ENCODE measurements around the gene RGS6. TPM values are rescaled to one million over a fixed set of nuclear protein-coding genes. Genes with fewer than 3 reads are reported as not detected.

RGS6 gene
- total and polyA plus RNA-seq, 2 of the 4 experiments (the other 2 are of a cell fraction) = not detected

DNA sequence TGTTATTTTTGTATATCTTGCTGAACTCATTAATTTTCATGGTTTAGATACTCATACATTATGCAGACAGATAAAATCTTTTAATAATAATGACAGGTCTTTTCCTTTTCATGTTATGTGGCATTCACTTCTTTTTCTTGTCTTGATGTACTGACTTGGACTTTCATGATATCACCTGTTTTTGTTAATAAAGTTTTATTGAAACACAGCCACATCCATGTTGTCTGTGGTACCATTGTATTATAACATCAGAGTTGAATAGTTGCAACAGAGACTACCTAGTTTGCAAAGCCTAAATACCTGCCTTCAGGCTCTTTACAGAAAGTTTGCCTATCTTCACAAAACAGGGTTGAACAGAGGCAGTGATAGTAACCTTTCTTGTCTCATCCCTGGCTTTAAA lies 85.1 kb downstream of the RGS6 start:
- Histone ChIP-seq H4K5ac (ENCODE audit: low read depth, low read length) (no peak overlapping the region), H2BK120ac (ENCODE audit: low read depth, low read length) (no peak overlapping the region), H2AFZ (replicated peaks; ENCODE audit: low read length, poor library complexity) (no peak overlapping the region), H3K27me3 (ENCODE audit: control insufficient read depth, insufficient read depth, low read length) (no peaks in the 10 kb centered on the region), H3K56ac (ENCODE audit: extremely low read depth, insufficient read depth, low read length) (no peak overlapping the region), H2BK20ac (ENCODE audit: low read depth, low read length) (no peak overlapping the region), H3K4ac (ENCODE audit: low read depth, low read length) (no peak overlapping the region), H2AK9ac (replicated peaks; ENCODE audit: low read depth, low read length, poor library complexity) (no peak overlapping the region), H3K4me1 (ENCODE audit: control insufficient read depth, insufficient read depth, low read length) (no peaks in the 10 kb centered on the region), H3K14ac (replicated peaks; ENCODE audit: low read depth, low read length) (no peak overlapping the region), H3K79me1 (ENCODE audit: low read depth in 1 of 2, low read length in 2 of 2) (no peaks in the 10 kb centered on the region), H3K9me1 (ENCODE audit: insufficient read depth, low read length) (no peaks in the 10 kb centered on the region), H3K18ac (ENCODE audit: low read depth, low read length) (no peak overlapping the region), H3K36me3 (ENCODE audit: control insufficient read depth, insufficient read depth, low read length) (no peaks in the 10 kb centered on the region), H3K4me3 (ENCODE audit: insufficient read depth, low read depth, low read length) (no peak overlapping the region), H3K9me3 (ENCODE audit: control insufficient read depth, insufficient read depth, low read length) (no peaks in the 10 kb centered on the region), H2BK15ac (ENCODE audit: low read depth, low read length) (no peak overlapping the region), H3K4me2 (ENCODE audit: low read depth, low read length) (no peak overlapping the region), H4K20me1 (ENCODE audit: insufficient read depth, low read length) (no peaks in the 10 kb centered on the region), H3K23ac (ENCODE audit: low read depth, low read length) (no peak overlapping the region), H2BK5ac (ENCODE audit: low read depth, low read length, poor library complexity, severe bottlenecking) (no peak overlapping the region), H3K27ac (ENCODE audit: insufficient read depth, low read length) (no peak overlapping the region), H2AK5ac (ENCODE audit: low read depth, low read length) (no peak overlapping the region), H4K8ac (ENCODE audit: low read depth in 2 of 2, low read length in 2 of 2) (no peak overlapping the region), H4K91ac (ENCODE audit: insufficient read depth, low read depth, low read length) (no peak overlapping the region), H3K9ac (ENCODE audit: low read depth, low read length) (no peak overlapping the region)
- ChIA-PET CTCF (no interaction called here), POLR2A (ENCODE audit: unreplicated experiment) (no interaction called here)
- in situ Hi-C loops (cut with MboI; ENCODE audit: low sequenced_read_pairs) = no loop called here
- no TSS peak for BruUV-seq (replicated peaks)
- no peak for TF ChIP-seq POLR2A (IDR thresholded peaks at IDR 0.05; ENCODE audit: low read depth, low read length)
- TF ChIP-seq BHLHE40 (IDR thresholded peaks at IDR 0.05; ENCODE audit: low read depth, low read length) = no peak
- TF ChIP-seq CEBPB (IDR thresholded peaks at IDR 0.05; ENCODE audit: low read depth, low read length) = no peak
- no peak for TF ChIP-seq RFX5 (IDR thresholded peaks at IDR 0.05; ENCODE audit: low read depth, low read length)
- no peak for TF ChIP-seq MAZ (IDR thresholded peaks at IDR 0.05; ENCODE audit: borderline replicate concordance, low read depth, low read length)
- TF ChIP-seq, protein P1, sequence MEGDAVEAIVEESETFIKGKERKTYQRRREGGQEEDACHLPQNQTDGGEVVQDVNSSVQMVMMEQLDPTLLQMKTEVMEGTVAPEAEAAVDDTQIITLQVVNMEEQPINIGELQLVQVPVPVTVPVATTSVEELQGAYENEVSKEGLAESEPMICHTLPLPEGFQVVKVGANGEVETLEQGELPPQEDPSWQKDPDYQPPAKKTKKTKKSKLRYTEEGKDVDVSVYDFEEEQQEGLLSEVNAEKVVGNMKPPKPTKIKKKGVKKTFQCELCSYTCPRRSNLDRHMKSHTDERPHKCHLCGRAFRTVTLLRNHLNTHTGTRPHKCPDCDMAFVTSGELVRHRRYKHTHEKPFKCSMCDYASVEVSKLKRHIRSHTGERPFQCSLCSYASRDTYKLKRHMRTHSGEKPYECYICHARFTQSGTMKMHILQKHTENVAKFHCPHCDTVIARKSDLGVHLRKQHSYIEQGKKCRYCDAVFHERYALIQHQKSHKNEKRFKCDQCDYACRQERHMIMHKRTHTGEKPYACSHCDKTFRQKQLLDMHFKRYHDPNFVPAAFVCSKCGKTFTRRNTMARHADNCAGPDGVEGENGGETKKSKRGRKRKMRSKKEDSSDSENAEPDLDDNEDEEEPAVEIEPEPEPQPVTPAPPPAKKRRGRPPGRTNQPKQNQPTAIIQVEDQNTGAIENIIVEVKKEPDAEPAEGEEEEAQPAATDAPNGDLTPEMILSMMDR (conservative IDR thresholded peaks at IDR 0.05; ENCODE audit: low read depth, low read length) = no peak
- TF ChIP-seq SMC3 (IDR thresholded peaks at IDR 0.05; ENCODE audit: low read depth, low read length) = no peak
- no peak for TF ChIP-seq RAD21 (IDR thresholded peaks at IDR 0.05; ENCODE audit: low read length)
- no peak for TF ChIP-seq MAFK (IDR thresholded peaks at IDR 0.05; ENCODE audit: low read depth, low read length)
- TF ChIP-seq, protein P2, sequence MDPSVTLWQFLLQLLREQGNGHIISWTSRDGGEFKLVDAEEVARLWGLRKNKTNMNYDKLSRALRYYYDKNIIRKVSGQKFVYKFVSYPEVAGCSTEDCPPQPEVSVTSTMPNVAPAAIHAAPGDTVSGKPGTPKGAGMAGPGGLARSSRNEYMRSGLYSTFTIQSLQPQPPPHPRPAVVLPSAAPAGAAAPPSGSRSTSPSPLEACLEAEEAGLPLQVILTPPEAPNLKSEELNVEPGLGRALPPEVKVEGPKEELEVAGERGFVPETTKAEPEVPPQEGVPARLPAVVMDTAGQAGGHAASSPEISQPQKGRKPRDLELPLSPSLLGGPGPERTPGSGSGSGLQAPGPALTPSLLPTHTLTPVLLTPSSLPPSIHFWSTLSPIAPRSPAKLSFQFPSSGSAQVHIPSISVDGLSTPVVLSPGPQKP (IDR thresholded peaks at IDR 0.05; ENCODE audit: borderline replicate concordance, low read depth, low read length) = no peak
- no peak for TF ChIP-seq FOS (IDR thresholded peaks at IDR 0.05; ENCODE audit: low read depth, low read length)
- TF ChIP-seq MXI1 (IDR thresholded peaks at IDR 0.05; ENCODE audit: borderline replicate concordance, low read depth, low read length) = no peak
- no peak for TF ChIP-seq CHD1 (IDR thresholded peaks at IDR 0.05; ENCODE audit: low read depth, low read length)
- TF ChIP-seq RCOR1 (IDR thresholded peaks at IDR 0.05; ENCODE audit: insufficient replicate concordance, low read length) = no peak
- no peak for TF ChIP-seq NFE2L2 (IDR thresholded peaks at IDR 0.05; ENCODE audit: low read depth, low read length)
- TF ChIP-seq USF2 (IDR thresholded peaks at IDR 0.05; ENCODE audit: low read depth, low read length) = no peak
- ATAC-seq (ENCODE audit: low read depth) (no peak), DNase-seq (no peak)
- dilution Hi-C loops (cut with HindIII; ENCODE audit: low sequenced_read_pairs, unreplicated experiment) = no loop called here
- intact Hi-C loops (cut with micrococcal nuclease) = no loop called here
